NCI-H2171 (cell line): ENCODE measurements around the gene LTC4S.

Experiments
- DNase-seq: peaks from one replicate; lab custom pipeline; 2025; lab: John Stamatoyannopoulos, UW

LTC4S gene

GRCh38 chr5:179795863-179796833 is 2.4 kb downstream of the LTC4S start:
- peak; percentile 36 for DNase-seq

GRCh38 chr5:179796877-179797608 is 3.3 kb downstream of the LTC4S start:
- no peak for DNase-seq

- DNase-seq, result no peak
These were observed 4.0 kb downstream of the LTC4S start for GRCh38 chr5:179797741-179798140.

- DNase-seq, result no peak
These were observed 4.5 kb downstream of the LTC4S start for GRCh38 chr5:179798144-179798770.

DNA sequence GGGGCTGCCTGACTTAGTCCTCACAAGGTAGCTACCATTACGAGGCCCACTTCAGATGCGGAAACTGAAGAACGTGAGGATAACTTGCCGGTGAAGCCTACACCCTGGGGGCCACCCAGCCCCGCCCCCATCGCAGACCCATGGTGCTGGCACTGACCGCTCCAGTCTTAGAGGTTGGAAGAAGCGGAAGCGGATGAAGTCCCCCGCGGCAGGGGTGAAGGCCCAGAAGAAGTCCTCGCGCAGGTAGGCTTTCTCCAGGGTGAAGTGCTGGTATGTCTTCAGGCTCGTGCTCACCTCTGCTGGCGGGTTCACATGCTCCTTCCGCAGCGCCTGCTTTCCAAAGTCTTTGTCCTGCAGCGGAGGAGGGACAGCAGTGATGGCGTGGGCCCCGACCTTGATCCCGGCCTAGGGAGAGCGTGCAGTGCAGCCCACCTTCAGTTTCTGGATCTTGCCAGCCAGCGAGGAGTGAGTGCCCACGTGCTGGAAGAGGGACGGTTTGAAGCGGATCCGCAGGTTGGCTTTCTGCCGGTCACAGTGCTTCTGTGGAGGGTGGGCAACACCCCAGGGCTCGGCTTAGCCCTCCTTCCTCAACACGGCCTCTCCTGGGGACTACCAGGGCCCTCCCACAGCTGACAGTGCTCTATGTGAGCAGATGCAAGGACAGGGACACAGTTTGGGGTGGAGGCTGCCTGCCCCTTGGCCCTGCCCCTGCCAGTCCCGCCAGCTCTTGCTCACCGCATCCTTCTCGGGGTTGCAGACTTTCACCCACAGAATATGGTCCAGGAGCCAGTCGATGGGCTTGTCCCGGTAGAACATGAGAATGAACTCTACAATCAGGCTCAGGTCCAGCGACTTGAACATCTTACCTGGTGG is 5.2 kb downstream of the LTC4S start:
- no peak for DNase-seq

- DNase-seq, result no peak
These were observed 5.8 kb downstream of the LTC4S start for GRCh38 chr5:179799644-179799973.

DNA sequence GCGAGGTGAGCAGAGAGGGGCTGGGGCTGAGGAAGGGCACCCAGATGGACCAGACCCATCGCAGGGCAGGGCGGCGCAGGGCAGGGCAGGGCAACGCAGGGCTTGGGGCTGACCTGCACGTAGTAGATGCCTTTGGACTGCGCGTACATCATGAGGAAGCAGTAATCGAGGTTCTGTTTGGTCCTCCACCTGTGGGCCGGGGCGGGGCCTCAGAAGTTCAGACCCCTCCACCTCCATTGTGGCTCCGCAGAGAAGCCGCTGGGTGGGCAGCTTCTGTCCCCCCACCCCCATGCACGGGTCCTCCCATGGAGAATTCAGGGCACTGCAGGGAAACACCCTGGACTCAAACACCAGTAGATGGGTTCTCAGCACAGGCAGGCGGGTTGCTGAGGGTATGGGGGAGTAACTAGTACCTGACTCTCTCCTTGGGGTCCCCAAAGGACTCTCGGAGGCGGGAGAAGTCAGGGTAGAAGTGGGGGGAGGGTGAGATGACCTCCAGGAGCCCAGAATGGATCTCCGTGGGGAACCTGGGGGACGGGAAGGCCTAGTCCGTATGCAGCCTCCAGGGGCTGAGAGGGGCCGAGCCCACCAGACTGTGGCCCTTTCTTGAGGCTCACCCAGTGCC is 6.4 kb downstream of the LTC4S start:
- DNase-seq, result no peak

- DNase-seq, result no peak
These were observed 7.0 kb downstream of the LTC4S start for GRCh38 chr5:179800696-179801201.

DNA sequence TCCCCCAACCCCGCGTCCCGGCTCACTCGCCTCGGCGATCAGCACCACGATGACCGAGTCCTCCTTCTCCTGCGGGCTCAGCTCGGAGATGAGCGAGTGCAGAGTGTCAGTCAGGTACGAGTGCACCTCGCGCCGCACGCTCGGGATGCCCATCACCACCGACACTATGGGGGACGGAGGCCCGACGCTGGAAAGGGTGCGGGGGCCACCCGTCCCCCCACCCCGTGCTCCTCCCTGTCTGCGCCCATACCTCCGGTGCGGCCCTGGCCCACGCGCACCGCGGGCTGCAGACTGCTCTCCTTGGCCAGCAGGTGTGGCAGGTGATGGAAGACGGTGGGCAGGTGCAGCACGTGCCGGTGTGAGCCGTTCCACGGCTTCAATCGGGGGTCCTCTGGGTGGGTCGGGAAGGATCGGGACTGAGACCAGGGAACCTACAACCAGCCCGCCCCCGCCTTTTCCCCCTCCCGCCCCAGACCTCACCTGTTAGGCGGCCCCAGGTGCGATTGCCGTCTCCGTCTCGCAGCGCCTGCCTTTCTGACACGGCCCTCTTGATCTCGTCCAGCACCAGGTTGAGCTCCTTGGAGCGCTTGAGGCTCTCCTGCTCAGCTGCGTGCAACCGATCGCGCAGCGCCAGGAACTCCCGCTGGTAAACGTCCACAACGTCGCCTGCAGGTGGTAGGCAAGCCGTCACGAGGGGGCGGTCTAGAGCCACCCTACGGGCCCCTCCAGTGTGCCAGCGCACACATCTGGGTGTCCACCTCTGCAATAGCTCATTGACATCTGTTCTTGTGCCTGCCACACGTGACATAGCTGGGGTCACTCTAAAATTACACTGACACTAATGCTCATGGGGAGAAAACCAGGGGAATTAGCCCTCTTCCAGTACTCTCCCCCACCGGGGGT is 7.8 kb downstream of the LTC4S start:
- no peak for DNase-seq

DNA sequence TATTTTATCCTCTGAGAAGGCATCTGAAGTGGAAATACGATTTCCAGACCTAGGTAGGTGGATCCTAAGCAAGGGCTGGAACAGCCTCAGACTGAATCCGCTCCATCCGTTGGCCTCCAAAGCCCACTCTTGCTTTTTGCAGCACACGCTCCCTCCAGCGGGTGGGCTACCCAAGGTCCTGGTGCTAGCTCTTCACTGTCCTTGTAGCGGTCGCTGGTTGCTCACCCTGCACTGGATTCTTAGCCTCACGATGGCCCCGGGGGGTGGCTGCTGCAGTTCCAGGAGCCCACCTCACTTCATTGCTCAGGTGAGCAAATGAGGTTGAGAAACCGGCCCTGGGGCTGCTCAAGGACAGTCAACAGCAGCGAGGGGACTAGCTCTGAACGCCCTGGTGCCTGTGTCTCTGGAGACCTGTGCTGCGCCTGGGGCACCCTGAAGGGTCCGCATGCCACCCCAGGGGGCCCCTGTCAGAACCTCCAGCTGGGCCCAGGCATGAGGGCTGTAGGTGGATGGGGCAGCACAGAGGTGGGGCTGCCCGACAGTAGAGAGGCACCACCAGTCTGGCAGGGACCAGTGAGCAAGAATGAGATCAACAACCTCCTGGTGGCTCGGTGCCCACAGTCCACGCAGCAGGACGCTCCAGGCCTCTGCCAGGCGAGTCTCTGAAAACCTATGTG is 8.6 kb downstream of the LTC4S start:
- DNase-seq, result no peak

- DNase-seq, result no peak
These were observed 9.3 kb downstream of the LTC4S start for GRCh38 chr5:179802950-179803562.

DNA sequence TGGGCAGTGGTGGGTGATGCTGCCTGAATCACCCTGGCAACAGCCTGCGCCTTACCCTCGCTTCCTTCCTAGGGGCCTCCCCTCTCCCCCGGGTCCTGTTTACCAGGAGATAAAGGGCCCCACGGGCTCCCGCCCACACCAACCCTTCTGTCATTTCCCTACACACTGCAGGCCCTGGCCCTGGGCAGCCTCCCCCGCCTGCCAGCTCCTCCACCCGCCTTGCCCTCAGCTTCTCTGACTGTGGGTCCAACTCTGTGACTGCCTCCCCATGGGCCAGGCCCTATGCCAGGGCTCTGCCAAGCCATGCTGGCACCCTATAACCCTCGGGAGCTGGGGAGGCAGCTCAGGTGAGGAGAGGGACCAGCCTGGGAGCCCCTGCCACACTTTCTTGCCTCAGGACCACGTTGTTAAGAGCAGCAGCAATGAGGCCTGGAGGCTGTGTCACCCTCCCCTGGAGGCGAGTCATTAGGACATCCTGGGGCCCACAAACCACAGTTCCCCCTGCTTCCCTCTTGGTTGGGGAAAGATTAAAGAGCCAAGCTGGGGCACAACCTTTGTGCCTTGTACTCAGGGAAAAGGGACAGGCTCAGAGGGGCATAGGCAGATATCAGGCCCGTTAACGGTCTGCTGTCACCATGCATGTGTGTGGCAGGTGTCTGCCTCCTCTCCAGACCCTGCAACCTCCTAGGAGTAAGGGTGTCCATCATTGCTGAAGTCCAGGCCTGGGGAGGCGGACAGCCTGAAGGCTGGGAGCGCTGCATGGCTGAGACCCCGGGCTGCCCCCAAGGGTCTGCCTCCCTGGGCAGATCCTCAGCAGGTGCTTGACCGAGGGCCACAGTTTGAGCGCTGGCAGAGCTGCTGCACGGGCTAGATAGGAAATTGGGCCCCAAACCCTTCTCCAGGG is 10.1 kb downstream of the LTC4S start:
- DNase-seq, result no peak

DNA sequence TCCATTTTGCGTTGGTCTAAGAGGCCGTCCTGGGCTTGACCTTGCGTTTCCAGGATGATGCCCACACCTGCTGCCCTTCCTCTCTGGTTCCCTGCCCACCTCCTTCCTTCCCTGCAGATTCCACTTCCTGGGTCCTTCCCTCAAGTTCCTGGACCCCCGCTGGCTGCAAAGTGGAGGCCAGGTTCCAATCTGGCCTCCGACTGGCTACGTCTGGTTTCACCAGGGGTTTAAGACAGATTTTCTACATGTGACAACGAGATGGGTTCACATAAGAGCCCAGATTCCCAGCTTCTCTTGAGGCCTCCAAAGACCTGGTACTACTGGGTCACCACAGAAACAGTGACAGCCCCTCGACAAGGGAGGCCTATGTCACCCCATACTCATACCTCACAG is 10.8 kb downstream of the LTC4S start:
- DNase-seq, result no peak

- DNase-seq, result no peak
These were observed 11.3 kb downstream of the LTC4S start for GRCh38 chr5:179805070-179805528.

DNA sequence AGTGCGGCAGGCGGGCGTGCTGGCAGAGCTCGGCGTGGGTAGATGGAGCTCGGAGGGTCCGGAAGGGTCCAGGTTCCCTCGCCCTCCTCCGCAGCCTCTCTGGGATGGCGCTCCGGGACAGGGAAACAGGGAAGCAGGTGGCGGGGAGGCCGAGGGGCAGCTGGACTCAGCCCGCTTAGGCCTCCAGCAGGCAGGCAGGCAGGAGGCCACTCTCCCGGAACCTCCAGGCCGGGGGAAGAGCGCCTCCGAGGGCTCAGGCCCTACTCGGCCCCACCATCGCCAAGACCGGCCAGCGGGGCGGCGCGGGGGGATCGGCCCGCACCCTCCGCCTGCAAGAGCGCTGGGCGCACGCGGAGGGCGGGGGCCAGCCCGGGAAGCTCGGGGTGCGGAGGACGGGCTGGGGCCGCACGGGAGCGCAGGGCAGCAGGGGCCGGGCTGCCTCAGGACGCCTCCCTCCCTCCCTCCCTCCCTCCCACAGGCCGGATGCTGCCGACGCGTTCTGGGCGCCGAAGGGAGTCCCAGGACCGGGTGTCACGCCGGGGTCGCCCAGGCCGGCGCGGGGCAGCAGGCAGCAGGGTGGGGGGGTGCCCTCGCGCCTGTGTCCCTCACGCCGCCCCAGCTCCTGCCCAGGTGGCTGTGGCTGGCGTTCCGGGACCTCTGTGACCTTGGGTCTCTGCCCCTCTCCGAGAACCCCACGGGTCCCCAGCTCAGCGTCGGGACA is 11.9 kb downstream of the LTC4S start:
- DNase-seq, result no peak

DNA sequence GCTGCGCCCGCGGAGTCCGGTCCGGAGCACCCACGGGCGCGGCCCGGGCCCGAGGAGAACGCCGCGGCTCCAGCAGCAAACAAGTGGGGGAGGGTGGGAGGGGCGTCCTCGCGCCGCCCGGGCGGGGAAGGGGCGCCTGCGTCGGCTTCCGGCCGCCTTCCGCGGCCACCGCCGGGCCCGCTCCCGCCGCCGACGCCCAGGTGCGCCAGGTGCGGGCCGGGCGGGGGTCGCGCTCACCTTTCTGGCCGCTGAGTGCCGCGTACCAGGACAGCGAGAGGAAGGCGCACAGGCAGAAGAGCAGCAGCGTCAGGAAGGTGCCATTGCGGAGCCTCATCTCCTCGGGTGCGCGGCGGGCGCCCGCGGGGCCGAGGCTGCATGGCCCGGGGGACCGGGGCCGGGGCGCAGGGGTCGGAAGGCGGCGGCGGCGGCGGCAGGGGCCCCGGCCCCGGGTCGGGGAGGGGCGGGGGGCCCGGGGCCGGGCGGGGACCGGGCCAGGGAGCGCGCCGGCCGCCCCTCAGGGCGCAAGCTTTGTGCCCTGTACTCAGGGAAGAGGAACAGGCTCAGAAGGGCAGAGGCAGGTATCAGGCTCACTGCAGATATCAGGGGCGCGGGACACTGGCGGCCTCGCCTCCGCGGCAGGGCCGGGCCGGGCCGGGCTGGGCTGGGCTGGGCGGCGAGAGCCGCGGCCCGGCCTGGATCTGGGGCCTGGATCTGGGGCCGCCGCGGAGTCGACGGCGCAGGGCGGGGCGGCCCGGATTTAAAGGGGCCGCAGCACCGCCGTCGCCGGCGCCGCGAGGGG is 12.7 kb downstream of the LTC4S start, which contains the start of gene MGAT4B:
Gene MGAT4B, minus strand, starts transcription at position 617 of the 799 bp plus-strand sequence. Its CDS starts 283 bp downstream, at position 334.
- DNase-seq, result no peak
